Heart left ventricle (tissue), 13 donors: ENCODE data around the gene KCNQ1.

Experiments used
- POLR2A ChIP-seq, 2 donors: fragments of 450-650 bp; IDR thresholded peaks; one replicate each; pipeline ENCODE4 v1.6.1; 2017; ENCODE audit warnings: antibody characterized with exemption in 2 of 2, mild to moderate bottlenecking in 2 of 2, moderate library complexity in 2 of 2
- TF ChIP-seq, protein P1 (sequence below), 12 donors: fragments of 200-600 bp; sonication (generic) in 4 of 12; IDR thresholded peaks; one replicate each; pipeline versions ENCODE4 v1.5.0 to v1.8.0; 2018 to 2022; ENCODE audit warnings: antibody characterized with exemption in 12 of 12, mild to moderate bottlenecking in 5 of 12
- donor health status: ischemic (EF 13 %, LVEDD 7.1; RV severe dilation, severe dysfunction).
- donor health status: DM: no; HTN: yes; CAD: no.
- donor health status: DM: no; HTN: no; CAD: no.
- donor health status: ischemic (EF 25% LVEDD 6.9; RV normal size, moderate dysfunction).
- donor health status: ischemic (EF 25% LVEDD 5.7; RV mildly dilated, moderate dysfunction).
- donor health status: ischemic (EF 35%, LVEDD 5.7; RV mildly dilated, moderate dysfunction).
- donor health status: nonischemic (EF 11% LVEDD 7.7; RV severe dilation, severe dysfunction).
- donor health status: DM: yes; HTN: yes; CAD: no.
- donor health status: PGD.
- donor health status: ischemic (EF 29% LVEDD 5.4; RV normal size, mild dysfunction).
- donor health status: nonischemic (EF 23%, LVEDD 6.1; RV moderate dilation, normal function).

DNA sequence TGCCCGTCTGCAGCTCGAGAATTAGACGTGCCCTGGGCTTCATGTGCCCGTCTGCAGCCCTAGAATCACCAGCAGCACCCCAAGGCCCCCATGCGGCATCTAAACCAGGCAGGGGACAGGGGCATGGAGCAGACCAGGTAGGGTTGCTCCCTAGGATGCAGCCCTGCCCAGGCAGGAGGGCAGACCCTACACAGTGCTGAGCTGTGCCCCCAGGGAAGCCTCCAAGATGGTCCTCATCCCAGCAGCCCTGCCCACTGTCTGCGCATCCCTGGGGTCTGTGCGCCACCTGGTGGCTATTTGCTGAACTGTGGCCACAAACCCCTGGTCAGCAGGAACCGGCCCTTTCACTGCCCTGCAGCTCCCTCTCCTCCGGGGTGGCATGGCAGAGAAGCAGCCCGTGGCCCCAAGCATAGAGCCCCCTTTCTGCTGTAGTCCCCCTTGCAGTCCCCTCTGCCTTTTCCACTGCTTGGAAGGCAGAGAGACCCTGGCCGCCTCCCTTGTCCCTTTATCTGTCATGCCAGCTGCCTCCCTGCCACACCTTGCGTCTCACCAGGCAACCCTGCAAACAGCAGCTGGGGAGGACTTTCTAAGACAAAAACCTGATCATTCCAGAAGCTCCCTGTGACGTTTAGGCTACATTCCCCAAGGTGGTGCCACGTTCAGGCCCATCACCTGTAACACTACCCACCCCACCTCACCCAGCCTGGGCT is 86.6 kb downstream of the KCNQ1 start:
- TF ChIP-seq, protein P1, sequence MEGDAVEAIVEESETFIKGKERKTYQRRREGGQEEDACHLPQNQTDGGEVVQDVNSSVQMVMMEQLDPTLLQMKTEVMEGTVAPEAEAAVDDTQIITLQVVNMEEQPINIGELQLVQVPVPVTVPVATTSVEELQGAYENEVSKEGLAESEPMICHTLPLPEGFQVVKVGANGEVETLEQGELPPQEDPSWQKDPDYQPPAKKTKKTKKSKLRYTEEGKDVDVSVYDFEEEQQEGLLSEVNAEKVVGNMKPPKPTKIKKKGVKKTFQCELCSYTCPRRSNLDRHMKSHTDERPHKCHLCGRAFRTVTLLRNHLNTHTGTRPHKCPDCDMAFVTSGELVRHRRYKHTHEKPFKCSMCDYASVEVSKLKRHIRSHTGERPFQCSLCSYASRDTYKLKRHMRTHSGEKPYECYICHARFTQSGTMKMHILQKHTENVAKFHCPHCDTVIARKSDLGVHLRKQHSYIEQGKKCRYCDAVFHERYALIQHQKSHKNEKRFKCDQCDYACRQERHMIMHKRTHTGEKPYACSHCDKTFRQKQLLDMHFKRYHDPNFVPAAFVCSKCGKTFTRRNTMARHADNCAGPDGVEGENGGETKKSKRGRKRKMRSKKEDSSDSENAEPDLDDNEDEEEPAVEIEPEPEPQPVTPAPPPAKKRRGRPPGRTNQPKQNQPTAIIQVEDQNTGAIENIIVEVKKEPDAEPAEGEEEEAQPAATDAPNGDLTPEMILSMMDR (IDR thresholded peaks at IDR 0.05), result peak; percentile 89 to 99 (median 94)
- no peak for TF ChIP-seq POLR2A (IDR thresholded peaks at IDR 0.05)
